GM21717 (cell line): ENCODE results near the gene CEP112.

Source experiments
- ATAC-seq: cut with Tn5 transposase; IDR thresholded peaks from one replicate; pipeline ENCODE4 v1.9.1; 2021; ENCODE audit warnings: mild to moderate bottlenecking, moderate library complexity; ENCODE audit not compliant: unreplicated experiment

Gene CEP112

DNA sequence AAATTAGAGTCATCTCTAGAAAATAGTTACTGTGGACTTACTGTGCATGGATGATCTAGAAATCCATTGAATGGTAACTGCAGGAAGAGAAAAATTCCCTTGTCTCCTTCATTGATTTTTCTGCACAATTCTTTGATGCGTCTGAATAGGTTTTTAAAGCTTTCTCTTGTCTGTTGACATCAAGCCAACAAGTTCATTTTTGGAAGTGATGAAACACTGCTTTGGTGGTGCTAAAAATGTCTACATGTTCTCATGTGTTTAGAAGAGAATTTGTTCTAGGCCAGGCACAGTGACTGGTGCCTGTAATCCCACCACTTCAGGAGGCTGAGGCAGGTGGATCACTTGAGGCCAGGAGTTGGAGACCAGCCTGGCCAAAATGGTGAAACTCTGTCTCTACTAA is 573.4 kb downstream of the CEP112 start:
- ATAC-seq = no peak

DNA sequence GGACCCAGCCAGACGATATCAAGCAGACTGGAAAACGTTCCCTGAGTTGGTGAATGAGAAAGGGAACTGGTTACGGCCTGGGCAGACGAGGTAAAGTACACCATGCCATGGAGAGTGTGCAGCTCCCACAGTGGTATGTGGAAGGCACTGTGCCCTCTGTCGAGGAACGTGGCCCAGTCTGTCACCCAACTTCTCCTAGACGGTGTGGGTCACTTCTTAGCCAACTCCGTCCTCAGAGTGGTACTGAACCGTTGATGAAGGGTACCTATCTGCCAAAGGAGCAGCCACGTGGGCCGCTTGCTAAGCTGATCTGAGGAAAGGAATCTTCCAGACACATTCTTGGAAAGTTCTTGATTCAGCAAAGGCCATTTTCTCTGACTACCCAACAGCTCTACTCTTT is 574.4 kb downstream of the CEP112 start:
- ATAC-seq = no peak

- no peak for ATAC-seq
Measured at GRCh38 chr17:65609749-65610148, 582.2 kb downstream of the CEP112 start.

DNA sequence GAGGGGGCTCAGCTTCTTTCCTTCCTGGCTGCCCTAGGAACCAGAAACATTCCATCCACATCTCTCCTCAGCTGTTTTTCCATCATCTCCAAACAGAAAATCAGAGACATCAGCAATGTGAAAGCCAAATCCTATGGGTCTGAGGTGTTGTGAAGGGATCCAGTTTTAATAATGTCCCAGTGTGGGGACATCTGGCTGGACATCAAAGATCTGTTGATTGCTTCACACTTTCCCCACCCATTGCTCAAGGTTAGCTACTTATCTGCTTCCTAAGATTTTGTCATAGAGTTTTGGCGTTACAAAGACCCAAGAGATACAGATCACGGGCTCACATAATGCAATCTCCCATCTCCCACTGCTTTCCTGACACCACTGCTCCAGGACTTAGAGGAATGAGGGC is 582.6 kb downstream of the CEP112 start:
- ATAC-seq = no peak

DNA sequence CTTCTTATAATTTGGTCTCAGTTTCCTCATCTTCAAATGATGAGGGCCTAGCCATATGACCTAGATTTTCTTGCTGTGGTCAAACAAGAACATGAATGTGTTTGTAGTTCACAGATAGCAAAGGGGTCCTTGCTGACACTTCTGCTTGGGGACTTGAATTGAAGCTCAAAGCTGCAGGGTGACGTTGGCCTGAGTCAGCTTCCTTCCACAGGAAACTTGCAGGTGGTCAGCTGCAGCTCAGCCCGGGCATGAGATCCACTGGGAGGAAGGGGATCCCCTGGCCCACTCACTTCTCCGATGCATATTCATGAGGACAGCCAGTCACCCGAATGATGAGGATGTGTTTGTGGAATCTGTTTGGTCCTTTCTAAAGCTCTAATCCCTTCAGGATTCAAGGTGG is 587.9 kb downstream of the CEP112 start:
- ATAC-seq = no peak

GRCh38 chr17:65601881-65602280 is 590.1 kb downstream of the CEP112 start:
- no peak for ATAC-seq

DNA sequence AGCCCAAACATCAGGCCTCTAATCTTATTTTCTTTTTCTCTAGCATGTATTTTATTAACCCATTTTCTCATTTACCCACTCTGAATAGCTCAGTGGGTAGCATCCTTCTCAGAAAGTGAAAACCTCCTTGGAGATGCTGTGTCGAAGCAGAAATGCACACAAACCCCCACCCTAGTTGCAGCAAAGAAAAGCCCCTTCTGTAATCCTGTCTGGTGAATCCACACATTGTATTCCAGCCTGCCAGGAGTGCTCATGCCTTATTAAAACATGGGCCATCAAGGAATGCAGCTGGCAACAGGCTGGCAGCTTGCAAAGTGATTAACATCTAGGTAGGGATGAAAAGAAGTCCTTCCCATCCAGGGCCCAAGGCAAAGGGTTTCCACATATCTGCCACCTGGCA is 590.8 kb downstream of the CEP112 start:
- no peak for ATAC-seq

DNA sequence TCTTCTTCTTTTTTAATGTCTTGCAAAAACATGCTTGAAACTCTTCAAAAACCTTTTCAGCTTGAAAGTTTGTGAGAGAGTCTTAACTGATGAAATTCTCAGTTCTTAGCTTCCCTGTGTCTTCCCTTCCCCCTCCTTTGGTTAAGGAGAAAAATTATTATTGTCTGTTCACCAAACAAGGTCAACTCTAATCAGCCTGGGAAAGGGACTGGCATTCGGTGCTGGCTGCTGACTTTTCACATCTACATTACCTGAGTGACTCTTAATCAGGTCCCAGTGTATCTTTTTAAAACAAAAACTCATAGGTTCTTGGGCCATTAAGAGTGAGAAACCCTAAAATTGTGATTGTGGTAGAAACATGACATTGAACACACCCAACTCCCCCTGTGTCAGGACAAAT is 591.4 kb downstream of the CEP112 start:
- no peak for ATAC-seq

DNA sequence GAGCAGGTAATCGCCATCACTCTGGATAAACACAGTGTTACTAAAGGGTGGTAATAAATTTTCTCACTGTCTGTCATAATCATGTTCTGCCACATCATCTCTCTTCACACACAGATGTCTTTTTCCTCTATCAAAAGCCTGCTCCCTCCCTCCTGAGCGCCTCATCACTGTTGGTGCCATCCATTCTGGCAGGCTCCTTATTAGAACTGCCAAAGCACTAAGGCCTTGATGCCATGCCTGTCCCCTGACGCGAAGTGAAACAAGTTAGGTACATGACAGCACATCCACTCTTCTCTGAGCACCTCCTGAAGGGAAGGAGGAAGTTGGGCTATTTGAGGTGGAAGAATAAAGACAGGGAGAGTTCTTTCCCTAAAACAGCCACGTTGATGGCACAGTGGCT is 592.3 kb downstream of the CEP112 start:
- no peak for ATAC-seq

DNA sequence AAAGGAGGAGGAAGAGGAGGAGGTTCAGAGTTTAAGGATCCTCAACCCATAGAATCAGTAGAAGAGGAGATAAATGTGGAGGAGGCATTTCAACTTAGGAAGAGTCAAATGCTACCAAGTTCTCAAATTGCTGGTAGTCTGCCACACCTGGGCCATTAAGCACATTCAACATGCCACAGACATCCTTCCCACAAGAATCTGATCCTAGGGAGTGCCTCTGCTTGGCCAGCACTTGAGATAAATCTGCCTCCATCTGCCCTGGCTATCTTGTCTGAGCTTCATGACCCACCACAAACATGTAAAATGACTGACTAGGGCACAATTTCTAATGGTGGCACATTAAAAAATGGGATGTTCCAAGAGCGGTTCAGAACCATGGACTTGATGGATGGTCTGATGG is 593.2 kb downstream of the CEP112 start:
- ATAC-seq = no peak

- no peak for ATAC-seq
Measured at GRCh38 chr17:65595071-65595656, 596.8 kb downstream of the CEP112 start.

DNA sequence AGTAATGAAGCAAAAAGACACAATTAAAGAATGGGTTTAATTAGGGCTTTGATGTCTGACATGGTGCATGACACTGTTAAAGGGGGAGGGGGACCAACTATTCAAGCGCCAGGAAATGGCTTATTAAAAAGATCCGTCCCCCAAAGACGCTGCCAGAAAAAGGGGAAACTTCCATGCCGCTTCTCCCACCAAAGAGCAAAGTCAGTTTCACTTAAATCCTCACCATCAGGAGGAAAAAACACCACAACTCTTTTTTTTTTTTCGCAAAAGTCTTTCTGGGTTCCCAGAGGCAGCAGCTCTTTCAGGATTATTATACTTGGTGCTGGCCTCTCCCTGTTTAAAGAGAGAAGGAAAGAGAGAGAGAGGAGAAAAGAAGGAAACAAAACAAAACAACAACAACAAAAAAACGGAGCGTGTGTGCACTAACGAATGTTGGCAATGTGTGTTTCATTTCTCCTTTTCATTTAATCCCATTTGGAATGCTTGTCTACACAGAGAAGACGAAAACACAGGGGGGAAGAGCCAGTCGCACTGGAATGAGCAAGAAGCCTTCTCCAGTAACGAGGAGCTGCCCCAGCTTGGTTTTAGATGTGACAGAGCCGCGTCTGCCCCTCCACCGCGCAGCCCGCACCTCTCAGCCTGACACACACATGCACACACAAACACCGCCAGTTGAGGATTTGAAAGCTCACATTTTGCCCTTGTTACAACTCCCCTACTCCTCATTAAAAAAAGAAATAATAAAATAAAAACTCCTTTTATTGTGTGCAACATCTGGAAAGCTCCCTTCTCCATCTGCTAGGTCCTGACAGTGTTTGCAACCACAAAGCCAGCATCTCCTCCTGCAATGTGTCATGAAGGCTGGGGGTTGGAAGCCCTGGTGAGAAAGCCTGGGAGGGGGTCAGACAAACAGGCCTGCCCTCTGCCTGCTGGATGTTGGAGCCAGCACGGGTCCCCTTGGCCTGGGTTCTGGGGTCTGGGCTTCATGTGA is 597.8 kb downstream of the CEP112 start:
- ATAC-seq = no peak

GRCh38 chr17:65593092-65593854 is 598.7 kb downstream of the CEP112 start:
- ATAC-seq = no peak

DNA sequence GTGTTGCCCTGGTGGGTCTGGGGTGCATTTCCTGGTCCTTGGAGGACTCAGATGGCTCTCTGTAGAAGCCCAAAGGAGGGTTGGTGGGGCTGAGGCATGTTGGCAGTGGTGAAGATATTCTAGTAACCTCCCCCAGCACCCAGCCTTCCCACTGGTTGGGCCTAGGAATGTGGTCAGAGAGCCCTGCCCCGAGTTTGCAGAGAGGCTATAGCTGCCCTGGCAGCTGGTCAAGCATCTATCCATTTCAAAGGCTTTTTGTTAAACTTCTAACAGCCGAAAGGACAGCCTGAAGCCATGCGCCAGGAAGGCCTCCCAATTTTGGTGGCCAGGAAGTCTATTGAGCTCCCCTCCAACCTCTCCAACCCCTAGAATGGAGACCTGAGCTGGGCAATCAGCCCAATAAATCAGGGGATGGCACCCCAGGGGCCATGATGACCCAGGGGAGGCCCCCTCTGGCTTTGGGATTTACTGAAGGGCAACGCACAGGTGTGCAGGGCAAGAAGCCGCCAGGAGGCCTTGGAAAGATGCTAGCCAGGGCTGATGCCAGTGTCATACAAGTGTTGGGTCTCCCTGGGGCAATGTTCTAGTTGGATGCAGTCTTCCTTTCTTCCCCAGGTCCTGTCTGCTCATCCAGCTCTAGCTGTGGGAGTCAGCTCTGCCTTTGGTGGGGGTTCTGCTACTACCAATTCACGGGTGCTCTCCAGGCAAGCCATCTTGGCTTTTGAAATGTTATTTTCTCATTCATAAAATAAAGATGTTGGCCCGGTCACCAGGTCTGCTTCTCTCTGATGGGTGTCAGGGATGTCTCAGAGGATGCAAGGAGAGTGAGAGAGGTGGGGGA is 599.6 kb downstream of the CEP112 start:
- ATAC-seq = no peak

- ATAC-seq = no peak
Measured at GRCh38 chr17:65589321-65589720, 602.6 kb downstream of the CEP112 start.

GRCh38 chr17:65588181-65588808 is 603.6 kb downstream of the CEP112 start:
- no peak for ATAC-seq

DNA sequence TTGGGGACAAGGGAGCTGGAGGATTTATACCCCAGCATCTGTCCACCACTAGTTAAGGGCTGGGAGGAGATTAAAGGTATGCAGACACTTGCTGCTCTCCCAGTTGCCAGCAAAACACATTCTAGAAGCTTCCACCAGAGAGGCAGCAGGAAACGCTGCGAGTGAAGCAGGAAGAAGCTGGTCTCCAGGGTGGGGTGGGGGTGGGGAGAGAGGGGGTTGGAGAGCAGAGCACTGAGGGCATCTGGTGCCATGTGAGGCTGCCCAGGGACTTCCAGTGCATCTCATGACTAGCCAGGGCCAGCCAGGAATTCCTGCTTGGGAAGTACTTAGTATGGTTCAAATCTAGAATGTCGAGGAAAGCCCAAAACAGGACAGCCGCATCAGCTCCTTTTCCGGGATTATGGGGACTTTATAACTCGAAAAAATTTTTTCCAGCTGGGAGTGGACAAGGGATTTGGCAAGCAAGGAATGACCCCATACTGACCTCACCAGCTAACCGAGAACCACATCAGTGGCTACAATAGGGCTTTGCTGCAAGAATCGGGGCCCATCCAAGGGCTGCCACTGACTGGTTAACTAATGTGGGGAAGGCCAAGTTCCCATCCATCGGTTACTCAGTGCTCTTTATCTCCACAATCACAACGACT is 604.3 kb downstream of the CEP112 start:
- no peak for ATAC-seq

DNA sequence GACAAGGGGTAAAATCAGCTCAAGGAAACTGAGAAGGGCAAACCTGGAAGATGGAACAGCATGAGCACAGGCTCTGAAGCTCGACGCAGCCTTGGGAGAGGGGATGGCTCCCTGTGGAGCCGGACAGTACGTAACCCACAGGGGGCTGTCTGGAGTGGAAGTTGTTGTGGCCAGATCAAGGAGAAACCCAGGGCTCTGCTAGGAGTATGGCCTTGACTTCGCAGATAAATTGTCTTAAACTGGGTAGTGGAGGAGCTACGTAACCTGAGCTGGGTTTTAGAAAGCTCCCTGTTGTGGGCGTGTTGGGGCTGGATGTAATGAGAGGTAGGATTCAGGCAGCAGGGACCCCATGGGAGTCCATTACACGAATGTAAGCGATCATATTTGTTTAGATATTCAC is 605.0 kb downstream of the CEP112 start:
- ATAC-seq = no peak
